Measurements from ENCODE around the gene ZNF846.

- TF ChIP-seq CTCF (IDR thresholded peaks at IDR 0.05; ENCODE audit: borderline replicate concordance, extremely low read depth, low read length, poor library complexity, severe bottlenecking): no peak
- no peak for TF ChIP-seq EZH2 (IDR thresholded peaks at IDR 0.05; ENCODE audit: borderline replicate concordance, low read depth, low read length, severe bottlenecking)
Observed at GRCh38 chr19:9792206-9793070, 23.9 kb upstream of the ZNF846 start.

Measured in DND-41 (cell line).